Loucy (cell line): Measurements from ENCODE around the gene GNG11.

Experiments
- H2AFZ ChIP-seq: fragments of 200-600 bp; sonication (generic); 2 replicates; pipeline ENCODE4 v1.6.0; 2016; ENCODE audit warnings: antibody characterized with exemption, mild to moderate bottlenecking, low read length, moderate library complexity
- H3F3A ChIP-seq: fragments of 200-600 bp; 2 replicates; pipeline ENCODE4 v1.6.0; 2016; ENCODE audit warnings: antibody characterized with exemption, low read depth, mild to moderate bottlenecking
- H3K27me3 ChIP-seq: fragments of 200-600 bp; sonication (generic); 2 replicates; pipeline ENCODE4 v1.6.1; 2014; ENCODE audit warnings: low read length, mild to moderate bottlenecking; ENCODE audit not compliant: insufficient read depth, poor library complexity, severe bottlenecking
- H3K36me3 ChIP-seq: fragments of 200-600 bp; sonication (generic); 2 replicates; pipeline ENCODE4 v1.6.1; 2016; ENCODE audit warnings: low read length; ENCODE audit not compliant: insufficient read depth
- H3K4me1 ChIP-seq: fragments of 200-600 bp; sonication (generic); 2 replicates; pipeline ENCODE4 v1.5.1; 2014; ENCODE audit warnings: low read length, mild to moderate bottlenecking; ENCODE audit not compliant: insufficient read depth, poor library complexity, severe bottlenecking
- H3K4me2 ChIP-seq: fragments of 200-600 bp; sonication (generic); 2 replicates; pipeline ENCODE4 v1.6.0; 2014; ENCODE audit warnings: antibody characterized with exemption, low read length, low read depth, mild to moderate bottlenecking; ENCODE audit not compliant: poor library complexity, severe bottlenecking
- H3K4me3 ChIP-seq: fragments of 200-600 bp; sonication (generic); 2 replicates; pipeline ENCODE4 v1.5.1; 2014; ENCODE audit warnings: low read length, mild to moderate bottlenecking, mixed read lengths; ENCODE audit not compliant: poor library complexity, severe bottlenecking
- H3K79me2 ChIP-seq: fragments of 200-600 bp; sonication (generic); 2 replicates; pipeline ENCODE4 v1.6.1; 2014; ENCODE audit warnings: low read length; ENCODE audit not compliant: insufficient read depth
- H3K9ac ChIP-seq: fragments of 200-600 bp; sonication (generic); 2 replicates; pipeline ENCODE4 v1.6.0; 2014; ENCODE audit warnings: mild to moderate bottlenecking, low read depth, low read length, moderate library complexity; ENCODE audit not compliant: poor library complexity, severe bottlenecking
- H3K9me2 ChIP-seq: fragments of 200-600 bp; sonication (generic); replicated peaks from 2 replicates; pipeline ENCODE4 v1.6.1; 2016; ENCODE audit warnings: low read depth, low read length, mixed read lengths
- H3K9me3 ChIP-seq: fragments of 200-600 bp; sonication (generic); 2 replicates; pipeline ENCODE4 v1.6.1; 2014; ENCODE audit warnings: mild to moderate bottlenecking, antibody characterized with exemption, low read length, low read depth; ENCODE audit not compliant: insufficient read depth
- H4K20me1 ChIP-seq: fragments of 200-600 bp; sonication (generic); 2 replicates; pipeline ENCODE4 v1.6.0; 2014; ENCODE audit warnings: antibody characterized with exemption, low read length, mild to moderate bottlenecking; ENCODE audit not compliant: insufficient read depth, poor library complexity, severe bottlenecking
- EZH2phosphoT487 ChIP-seq: fragments of 200-600 bp; IDR thresholded peaks from 2 replicates; pipeline ENCODE4 v1.6.1; 2018; ENCODE audit warnings: antibody characterized with exemption, mild to moderate bottlenecking, moderate library complexity, borderline replicate concordance
- TF ChIP-seq, protein P1 (sequence below): fragments of 200-600 bp; sonication (generic); conservative IDR thresholded peaks from 2 replicates; pipeline ENCODE4 v1.5.1; 2014; ENCODE audit warnings: mild to moderate bottlenecking, antibody characterized with exemption, low read length

The GNG11 gene

DNA sequence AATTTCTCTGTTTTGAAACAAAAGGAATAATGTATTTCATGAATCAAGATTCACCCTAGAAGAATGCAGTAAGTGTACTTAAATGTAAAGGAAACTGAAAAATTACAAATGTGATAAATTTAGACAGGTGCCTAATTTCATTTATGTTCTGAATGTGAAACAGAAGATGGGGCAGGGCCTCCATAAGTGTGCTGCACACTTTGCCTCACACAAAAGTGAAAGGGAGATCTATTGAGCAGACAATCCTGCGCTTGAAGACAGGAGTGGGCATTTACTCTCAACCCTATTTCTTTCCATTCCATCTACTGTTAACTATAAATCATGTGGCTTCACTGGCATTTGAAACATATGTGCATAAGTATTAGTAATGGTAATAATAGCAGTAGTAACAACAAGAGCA, 36.2 kb downstream of the GNG11 start:
- H4K20me1 ChIP-seq, result no peaks in the 10 kb centered on the region
- H3K9ac ChIP-seq, result no peak overlapping the region
- H3K4me1 ChIP-seq, result no peaks in the 10 kb centered on the region
- no peaks in the 10 kb centered on the region for H3K9me3 ChIP-seq
- no peaks in the 10 kb centered on the region for H3K27me3 ChIP-seq
- H3K4me3 ChIP-seq, result no peak overlapping the region
- no peaks in the 10 kb centered on the region for H3K79me2 ChIP-seq
- TF ChIP-seq EZH2phosphoT487, result no peak
- TF ChIP-seq, protein P1, sequence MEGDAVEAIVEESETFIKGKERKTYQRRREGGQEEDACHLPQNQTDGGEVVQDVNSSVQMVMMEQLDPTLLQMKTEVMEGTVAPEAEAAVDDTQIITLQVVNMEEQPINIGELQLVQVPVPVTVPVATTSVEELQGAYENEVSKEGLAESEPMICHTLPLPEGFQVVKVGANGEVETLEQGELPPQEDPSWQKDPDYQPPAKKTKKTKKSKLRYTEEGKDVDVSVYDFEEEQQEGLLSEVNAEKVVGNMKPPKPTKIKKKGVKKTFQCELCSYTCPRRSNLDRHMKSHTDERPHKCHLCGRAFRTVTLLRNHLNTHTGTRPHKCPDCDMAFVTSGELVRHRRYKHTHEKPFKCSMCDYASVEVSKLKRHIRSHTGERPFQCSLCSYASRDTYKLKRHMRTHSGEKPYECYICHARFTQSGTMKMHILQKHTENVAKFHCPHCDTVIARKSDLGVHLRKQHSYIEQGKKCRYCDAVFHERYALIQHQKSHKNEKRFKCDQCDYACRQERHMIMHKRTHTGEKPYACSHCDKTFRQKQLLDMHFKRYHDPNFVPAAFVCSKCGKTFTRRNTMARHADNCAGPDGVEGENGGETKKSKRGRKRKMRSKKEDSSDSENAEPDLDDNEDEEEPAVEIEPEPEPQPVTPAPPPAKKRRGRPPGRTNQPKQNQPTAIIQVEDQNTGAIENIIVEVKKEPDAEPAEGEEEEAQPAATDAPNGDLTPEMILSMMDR, result no peak
- H3F3A ChIP-seq, result no peaks in the 10 kb centered on the region
- H3K4me2 ChIP-seq, result no peak overlapping the region
- no peaks in the 10 kb centered on the region for H3K36me3 ChIP-seq
- no peaks in the 10 kb centered on the region for H3K9me2 ChIP-seq
- H2AFZ ChIP-seq, result no peak overlapping the region

DNA sequence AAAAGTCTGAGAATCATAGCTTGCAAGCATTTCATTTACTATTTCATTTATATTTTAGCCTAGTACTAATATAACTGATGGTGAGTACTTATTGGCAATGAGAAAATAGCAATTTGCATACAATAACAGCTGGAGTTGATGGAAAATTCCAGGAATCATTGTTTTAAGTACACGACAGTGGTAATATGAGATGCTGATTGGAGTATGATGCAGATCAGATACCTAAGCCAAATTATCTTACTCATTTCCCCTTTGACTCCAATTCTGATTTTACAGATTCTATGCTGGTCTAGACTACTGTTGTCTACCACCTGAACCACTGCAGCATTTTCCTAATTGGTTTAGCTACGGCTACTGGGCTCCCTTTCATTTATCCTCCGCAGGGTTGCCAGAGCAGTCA, 36.7 kb downstream of the GNG11 start:
- Histone ChIP-seq H3K27me3 (no peaks in the 10 kb centered on the region), H3F3A (no peaks in the 10 kb centered on the region), H3K9me3 (no peaks in the 10 kb centered on the region), H3K36me3 (no peaks in the 10 kb centered on the region), H3K9me2 (no peaks in the 10 kb centered on the region), H3K4me1 (no peaks in the 10 kb centered on the region), H3K4me3 (no peak overlapping the region), H4K20me1 (no peaks in the 10 kb centered on the region), H3K4me2 (no peak overlapping the region), H3K79me2 (no peaks in the 10 kb centered on the region), H2AFZ (no peak overlapping the region), H3K9ac (no peak overlapping the region)
- TF ChIP-seq, protein P1, result no peak
- no peak for TF ChIP-seq EZH2phosphoT487

DNA sequence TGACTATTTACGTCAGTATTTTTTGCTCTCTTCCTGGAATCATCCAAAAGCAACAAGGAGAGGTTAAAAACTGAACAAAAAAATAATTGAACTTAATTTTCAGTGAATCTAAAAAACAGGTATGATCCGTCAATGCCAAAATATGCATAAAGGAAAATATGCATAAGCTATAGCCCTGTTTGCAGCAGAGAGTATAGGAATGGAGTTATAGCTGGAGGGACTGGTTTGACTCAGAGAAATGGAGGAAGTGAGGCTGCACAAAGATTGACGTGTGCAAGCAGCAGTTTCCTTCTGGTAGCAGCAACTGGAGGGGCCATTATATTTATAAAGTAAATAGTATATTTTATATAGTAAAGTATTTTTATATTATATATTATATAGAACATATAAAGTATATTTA, 37.1 kb downstream of the GNG11 start:
- TF ChIP-seq, protein P1, result no peak
- TF ChIP-seq EZH2phosphoT487, result no peak
- H3K9me2 ChIP-seq, result no peaks in the 10 kb centered on the region
- no peaks in the 10 kb centered on the region for H3K36me3 ChIP-seq
- no peaks in the 10 kb centered on the region for H3F3A ChIP-seq
- H3K79me2 ChIP-seq, result no peaks in the 10 kb centered on the region
- no peaks in the 10 kb centered on the region for H3K9me3 ChIP-seq
- H4K20me1 ChIP-seq, result no peaks in the 10 kb centered on the region
- H3K4me3 ChIP-seq, result no peak overlapping the region
- H3K27me3 ChIP-seq, result no peaks in the 10 kb centered on the region
- no peak overlapping the region for H2AFZ ChIP-seq
- H3K4me1 ChIP-seq, result no peaks in the 10 kb centered on the region
- H3K9ac ChIP-seq, result no peak overlapping the region
- no peak overlapping the region for H3K4me2 ChIP-seq
